Skin of body (tissue), 2 donors: ENCODE data around the gene CARMIL1. TPM values are rescaled to one million over a fixed set of nuclear protein-coding genes. Genes with fewer than 3 reads are reported as not detected.
A peak's percentile ranks its signal among the peaks of the same experiment; 100 is the strongest.

Experiments
- DNase-seq: peaks from one replicate; lab custom pipeline; 2025; lab: John Stamatoyannopoulos, UW
- total RNA-seq: library from RNA; depleted of rRNA; stranded (reverse); fragments of >200 nt; gene quantifications from one replicate; pipeline ENCODE4 v1.2.3, GENCODE V29; 2014

CARMIL1 gene
- total RNA-seq, 1 donor from 2014 or later = 17.9 TPM

DNA sequence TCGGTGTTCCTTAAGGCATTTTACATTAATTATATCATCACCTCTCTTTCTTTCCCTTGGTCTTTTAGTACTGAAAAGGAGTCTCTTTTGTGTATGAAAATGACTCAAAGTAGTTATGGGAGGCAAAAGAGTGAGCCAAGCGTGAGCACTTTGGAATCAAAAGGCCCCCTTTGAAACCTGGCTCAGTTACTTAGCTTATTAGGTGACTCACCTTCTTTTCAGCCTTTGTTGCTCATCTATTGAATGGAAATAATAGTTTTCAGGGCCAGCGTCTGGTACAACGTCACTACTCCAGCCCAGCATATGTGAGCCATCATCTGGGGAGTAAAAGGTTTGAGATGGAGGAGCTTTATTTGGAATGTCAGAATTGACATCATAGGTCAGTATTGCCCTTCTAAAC, 225.5 kb downstream of the CARMIL1 start:
- DNase-seq = no peak

GRCh38 chr6:25506020-25506419, 226.8 kb downstream of the CARMIL1 start:
- no peak for DNase-seq

DNA sequence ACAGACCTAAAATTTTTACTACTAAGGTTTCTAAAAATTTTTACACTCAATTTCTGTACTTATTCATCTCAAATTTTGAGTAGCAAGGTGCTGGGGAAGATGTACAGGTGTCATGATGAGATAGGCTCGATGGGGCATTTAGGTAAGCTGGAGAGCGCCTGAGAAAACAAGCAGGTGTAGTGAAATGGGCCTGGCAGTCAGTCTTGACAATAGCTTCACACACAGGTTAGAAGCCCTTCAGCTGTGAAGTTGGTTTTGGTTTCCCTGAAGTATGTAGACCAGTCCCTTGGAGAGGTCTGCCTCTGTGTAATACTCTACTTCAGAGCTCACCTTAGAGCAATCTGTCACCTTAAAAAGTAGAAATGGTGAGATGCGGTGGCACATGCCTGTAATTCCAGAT, 228.9 kb downstream of the CARMIL1 start:
- DNase-seq = no peak

GRCh38 chr6:25511376-25511775, 232.2 kb downstream of the CARMIL1 start:
- DNase-seq = no peak

- DNase-seq = no peak
These were observed 233.4 kb downstream of the CARMIL1 start for GRCh38 chr6:25512560-25512959.

- no peak for DNase-seq
These were observed 240.7 kb downstream of the CARMIL1 start for GRCh38 chr6:25519856-25520255.

DNA sequence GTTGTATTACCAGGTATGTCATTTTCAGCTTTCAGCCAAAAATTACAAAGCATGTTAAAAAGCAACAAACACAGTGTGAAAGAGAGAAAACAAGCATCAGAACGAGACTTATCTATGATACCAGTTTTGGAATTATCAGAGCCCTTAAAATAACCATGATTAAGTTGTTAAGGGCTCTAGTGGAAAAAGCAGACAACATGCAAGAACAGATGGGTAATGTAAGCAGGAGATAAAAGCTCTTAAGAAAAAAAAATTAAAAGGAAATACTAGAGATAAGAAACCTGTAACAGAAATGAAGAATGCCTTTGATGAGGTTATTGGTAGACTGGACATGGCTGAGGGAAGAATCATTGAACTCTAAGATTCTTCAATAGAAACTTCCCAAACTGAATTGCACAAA, 245.4 kb downstream of the CARMIL1 start:
- DNase-seq = no peak

- DNase-seq = no peak
These were observed 245.9 kb downstream of the CARMIL1 start for GRCh38 chr6:25525078-25525477.

GRCh38 chr6:25534942-25535631, 255.9 kb downstream of the CARMIL1 start:
- DNase-seq = no peak

DNA sequence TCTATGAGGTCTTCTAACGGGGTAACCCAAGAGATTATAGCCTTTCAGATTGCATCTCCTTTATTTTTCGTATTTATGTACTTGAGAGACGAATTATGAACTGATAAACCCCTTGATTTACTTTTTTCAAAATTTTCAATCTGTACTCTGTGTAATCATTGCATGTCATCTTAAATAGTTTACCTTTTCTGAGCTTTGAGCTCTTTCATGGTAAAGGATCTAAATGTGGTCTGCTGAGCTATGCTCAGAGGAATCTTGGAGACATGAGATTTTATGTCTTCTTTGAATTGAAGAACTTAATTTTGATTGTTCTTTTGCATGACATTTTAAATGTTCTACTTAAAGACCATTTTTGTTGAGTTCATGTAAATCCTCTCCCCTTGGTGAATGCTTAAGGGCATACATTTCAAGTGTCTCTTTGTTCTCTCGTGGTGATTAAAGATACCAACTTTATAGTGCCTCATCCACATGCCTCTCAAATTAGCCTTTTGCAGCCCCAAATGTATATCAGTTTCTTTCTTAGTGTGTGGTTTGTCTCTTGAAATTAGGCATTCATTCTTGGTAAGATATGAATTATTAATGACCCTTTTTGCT, 256.6 kb downstream of the CARMIL1 start:
- DNase-seq = no peak

GRCh38 chr6:25536781-25537180, 257.6 kb downstream of the CARMIL1 start:
- DNase-seq = no peak

GRCh38 chr6:25537349-25538018, 258.3 kb downstream of the CARMIL1 start:
- no peak for DNase-seq

DNA sequence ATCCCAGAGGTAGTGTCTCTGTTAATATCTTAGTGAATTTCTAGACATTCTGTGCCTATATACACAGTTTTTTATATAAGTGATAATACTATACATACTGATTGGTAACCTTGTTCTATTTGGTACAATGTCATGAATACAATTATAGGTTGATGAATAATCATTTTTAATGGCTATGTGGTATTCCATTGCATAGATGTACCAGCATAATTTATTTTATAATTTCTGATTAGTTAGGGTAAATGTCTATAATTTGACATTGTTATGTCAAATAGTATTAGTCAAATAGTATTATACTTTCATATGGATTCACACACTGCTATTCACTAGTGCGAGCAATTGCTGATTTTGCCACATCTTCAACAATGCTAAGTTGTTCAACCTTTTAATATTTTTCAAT, 262.1 kb downstream of the CARMIL1 start:
- DNase-seq = no peak

DNA sequence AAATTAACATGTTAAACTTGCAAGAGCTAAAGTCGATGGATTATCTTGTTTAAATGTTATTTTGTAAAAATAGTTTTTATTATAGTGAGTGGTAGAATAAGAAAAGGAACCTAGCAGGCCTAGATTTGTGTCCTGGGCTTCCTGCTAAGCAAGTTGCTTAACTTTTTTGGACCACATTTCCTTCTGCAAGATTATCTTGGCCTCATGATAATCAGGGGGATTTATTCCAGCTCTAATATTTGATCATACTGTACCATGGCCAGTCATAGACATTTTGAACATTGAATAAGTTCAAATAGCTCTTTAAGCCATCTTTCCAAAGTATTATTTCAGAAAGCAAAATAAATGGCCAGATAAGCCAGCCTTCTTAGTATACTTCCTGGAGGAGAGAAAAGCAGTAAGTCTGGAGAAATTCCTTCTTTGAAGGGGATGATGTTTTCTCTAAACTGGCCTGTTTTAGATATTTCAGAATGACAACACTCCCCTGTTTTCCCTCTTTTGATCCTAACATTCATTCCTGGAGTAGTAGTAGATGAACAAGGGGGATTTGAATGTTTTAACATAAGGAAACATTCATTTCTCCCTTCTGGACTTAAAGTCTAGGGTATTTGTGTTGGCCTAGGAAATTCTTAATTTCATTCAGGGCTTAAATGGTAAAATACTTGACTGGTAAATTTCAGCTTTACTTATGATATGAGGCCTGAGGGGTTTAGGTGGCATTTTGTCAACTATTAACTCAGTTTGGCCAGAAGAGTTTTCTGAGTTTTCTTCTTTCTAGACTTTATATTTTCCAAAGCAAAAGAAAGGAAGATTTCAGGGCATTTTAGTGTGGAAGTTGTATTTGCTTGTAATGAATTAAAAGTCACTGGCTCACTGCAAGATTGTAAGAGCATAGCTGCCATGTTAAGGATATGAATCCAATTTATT, 264.1 kb downstream of the CARMIL1 start:
- peak; percentile 20 for DNase-seq

- no peak for DNase-seq
These were observed 265.7 kb downstream of the CARMIL1 start for GRCh38 chr6:25544833-25545232.

- peak; percentile 45 for DNase-seq
These were observed 268.6 kb downstream of the CARMIL1 start for GRCh38 chr6:25547797-25548196.

DNA sequence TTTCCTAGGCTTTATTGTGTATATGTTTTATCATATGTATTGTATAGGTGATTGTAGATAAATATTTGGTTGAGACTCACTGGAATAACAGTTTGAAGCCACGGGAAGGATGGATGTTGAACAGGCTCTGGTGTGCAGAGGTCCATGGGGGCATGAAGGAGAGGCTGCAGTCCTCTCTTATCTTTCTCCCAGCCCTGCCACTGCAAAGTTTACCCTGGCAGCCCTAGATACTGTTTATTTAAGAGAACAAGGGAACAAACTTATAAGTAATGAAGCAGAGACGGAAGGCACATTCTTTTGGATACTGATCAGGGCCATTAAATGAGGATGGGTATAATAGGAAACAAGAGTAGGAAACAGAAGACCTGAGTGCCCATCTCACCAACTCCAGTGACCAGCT, 269.3 kb downstream of the CARMIL1 start:
- no peak for DNase-seq

GRCh38 chr6:25550631-25551030, 271.5 kb downstream of the CARMIL1 start:
- no peak for DNase-seq

DNA sequence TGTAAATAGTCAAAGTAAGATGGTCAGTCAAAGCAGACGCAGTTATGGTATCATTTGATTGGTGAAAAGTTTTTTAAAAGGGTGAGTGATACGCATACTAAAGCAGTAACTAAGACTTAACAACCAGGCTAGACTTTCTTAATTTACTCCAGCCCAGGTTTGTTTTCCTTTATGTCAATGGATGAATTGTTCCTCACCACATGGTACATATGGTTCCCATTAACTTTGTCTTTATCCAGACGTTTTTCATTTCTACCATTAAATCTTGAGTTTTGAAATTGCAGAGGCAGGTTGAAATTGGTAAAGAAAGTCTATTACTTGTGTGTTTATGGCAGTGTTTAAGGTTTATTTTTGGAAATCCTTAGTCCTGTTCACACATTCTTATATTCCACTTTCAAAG, 274.3 kb downstream of the CARMIL1 start:
- DNase-seq = no peak

DNA sequence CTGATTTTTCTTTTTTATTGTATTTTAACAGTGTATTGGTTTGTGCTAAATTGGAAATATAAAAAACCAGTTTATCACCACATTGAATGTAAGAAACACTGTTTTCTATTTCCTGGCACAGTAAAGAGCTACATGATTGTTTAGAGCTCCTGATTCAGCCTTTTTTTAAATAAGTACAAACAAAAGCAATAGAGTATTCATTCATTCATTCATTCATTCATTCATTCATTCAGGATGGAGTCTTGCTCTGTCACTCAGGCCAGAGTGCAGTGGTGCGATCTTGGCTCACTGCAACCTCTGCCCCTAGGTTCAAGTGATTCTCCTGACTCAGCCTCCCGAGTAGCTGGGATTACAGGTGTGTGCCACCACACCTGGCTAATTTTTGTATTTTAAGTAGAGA, 276.0 kb downstream of the CARMIL1 start:
- no peak for DNase-seq

DNA sequence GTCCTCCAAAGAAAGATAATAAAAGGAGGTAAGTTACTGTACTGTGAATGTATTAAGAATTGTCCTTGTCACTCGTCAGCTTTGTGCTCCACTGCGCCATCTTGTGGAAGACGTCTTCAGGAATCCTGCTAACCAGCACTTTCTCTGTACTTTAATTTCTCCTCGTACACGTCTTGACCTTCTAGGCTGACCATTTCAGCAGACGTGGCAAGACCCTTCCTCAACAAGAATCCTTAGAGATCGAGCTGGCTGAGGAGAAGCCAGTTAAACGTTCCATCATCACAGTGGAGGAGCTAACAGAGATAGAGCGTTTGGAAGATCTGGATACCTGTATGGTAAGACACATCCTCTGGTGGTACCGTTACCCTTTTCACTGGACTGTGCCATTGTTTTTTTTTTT, 277.3 kb downstream of the CARMIL1 start:
- peak; percentile 31 for DNase-seq
